SK-N-SH treated with all-trans-retinoic acid at 6 μM for 48 hours (cell line): ENCODE results near the gene TAF10.

Source experiments
- ATAC-seq: fragments of 200-7000 bp; cut with Tn5 transposase; 3 replicates; pipeline ENCODE4 v1.9.1; 2020; ENCODE audit warnings: mild to moderate bottlenecking, moderate library complexity
- ARNTL ChIP-seq: fragments of 450-650 bp; formaldehyde crosslinking; IDR thresholded peaks from 2 replicates; pipeline ENCODE4 v1.5.0; 2020; ENCODE audit warnings: low read depth, mild to moderate bottlenecking, moderate library complexity, borderline replicate concordance
- BACH2 ChIP-seq: fragments of 250-450 bp; sonication (Bioruptor Pico); IDR thresholded peaks from 2 replicates; pipeline ENCODE4 v1.9.0; 2021; ENCODE audit warnings: mild to moderate bottlenecking, borderline replicate concordance
- CSDC2 ChIP-seq: fragments of 250-450 bp; sonication (Bioruptor Pico); IDR thresholded peaks from 2 replicates; pipeline ENCODE4 v1.5.0; 2020; ENCODE audit warnings: mild to moderate bottlenecking, moderate library complexity
- GLIS3 ChIP-seq: fragments of 250-450 bp; sonication (Bioruptor Pico); IDR thresholded peaks from 2 replicates; pipeline ENCODE4 v1.5.0; 2020; ENCODE audit warnings: mild to moderate bottlenecking, moderate library complexity
- ISL1 ChIP-seq: fragments of 250-450 bp; sonication (Bioruptor Pico); IDR thresholded peaks from 2 replicates; pipeline ENCODE4 v2.1.2; 2022; ENCODE audit warnings: mild to moderate bottlenecking, moderate library complexity
- OSR1 ChIP-seq: fragments of 250-450 bp; sonication (Bioruptor Pico); IDR thresholded peaks from 2 replicates; pipeline ENCODE4 v1.8.0; 2022; ENCODE audit warnings: moderate library complexity, mild to moderate bottlenecking, inconsistent platforms
- RARB ChIP-seq: fragments of 250-450 bp; sonication (Bioruptor Pico); IDR thresholded peaks from 2 replicates; pipeline ENCODE4 v1.8.0; 2021; ENCODE audit warnings: mild to moderate bottlenecking, moderate library complexity
- SNAI2 ChIP-seq: fragments of 250-450 bp; sonication (Bioruptor Pico); IDR thresholded peaks from 2 replicates; pipeline ENCODE4 v1.5.0; 2020; ENCODE audit warnings: mild to moderate bottlenecking, moderate library complexity
- TCF4 ChIP-seq: fragments of 250-450 bp; sonication (Bioruptor Pico); IDR thresholded peaks from 2 replicates; pipeline ENCODE4 v1.8.0; 2021; ENCODE audit warnings: mild to moderate bottlenecking, moderate library complexity, borderline replicate concordance
- TOX ChIP-seq: fragments of 250-450 bp; sonication (Bioruptor Pico); IDR thresholded peaks from 2 replicates; pipeline ENCODE4 v1.8.0; 2021; ENCODE audit warnings: mild to moderate bottlenecking, moderate library complexity, borderline replicate concordance
- ZFP3 ChIP-seq: fragments of 250-450 bp; sonication (Bioruptor Pico); IDR thresholded peaks from 2 replicates; pipeline ENCODE4 v1.5.0; 2020; ENCODE audit warnings: mild to moderate bottlenecking, moderate library complexity
- ZFP30 ChIP-seq: fragments of 450-650 bp; formaldehyde crosslinking; IDR thresholded peaks from 2 replicates; pipeline ENCODE4 v1.5.0; 2022; ENCODE audit warnings: mild to moderate bottlenecking, moderate library complexity
- ZNF8 ChIP-seq: fragments of 450-650 bp; formaldehyde crosslinking; IDR thresholded peaks from 2 replicates; pipeline ENCODE4 v1.5.0; 2020; ENCODE audit warnings: mild to moderate bottlenecking, moderate library complexity
- TF ChIP-seq, protein P1 (sequence below): fragments of 250-450 bp; sonication (Bioruptor Pico); IDR thresholded peaks from 2 replicates; pipeline ENCODE4 v1.5.1; 2021; ENCODE audit warnings: mild to moderate bottlenecking, moderate library complexity
- TF ChIP-seq, protein P2 (sequence below): fragments of 250-450 bp; sonication (Bioruptor Pico); IDR thresholded peaks from 2 replicates; pipeline ENCODE4 v1.8.0; 2020; ENCODE audit warnings: mild to moderate bottlenecking, moderate library complexity, borderline replicate concordance
- TF ChIP-seq, protein P3 (sequence below): fragments of 250-450 bp; sonication (Bioruptor Pico); IDR thresholded peaks from 2 replicates; pipeline ENCODE4 v1.5.0; 2020; ENCODE audit warnings: mild to moderate bottlenecking, moderate library complexity
- TF ChIP-seq, protein P4 (sequence below): fragments of 250-450 bp; sonication (Bioruptor Pico); IDR thresholded peaks from 2 replicates; pipeline ENCODE4 v1.5.1; 2020; ENCODE audit warnings: low read depth, mild to moderate bottlenecking, moderate library complexity
- TF ChIP-seq, protein P5 (sequence below): fragments of 250-450 bp; sonication (Bioruptor Pico); IDR thresholded peaks from 2 replicates; pipeline ENCODE4 v1.8.0; 2021; ENCODE audit warnings: low read depth, mild to moderate bottlenecking, moderate library complexity, borderline replicate concordance

Gene TAF10

DNA sequence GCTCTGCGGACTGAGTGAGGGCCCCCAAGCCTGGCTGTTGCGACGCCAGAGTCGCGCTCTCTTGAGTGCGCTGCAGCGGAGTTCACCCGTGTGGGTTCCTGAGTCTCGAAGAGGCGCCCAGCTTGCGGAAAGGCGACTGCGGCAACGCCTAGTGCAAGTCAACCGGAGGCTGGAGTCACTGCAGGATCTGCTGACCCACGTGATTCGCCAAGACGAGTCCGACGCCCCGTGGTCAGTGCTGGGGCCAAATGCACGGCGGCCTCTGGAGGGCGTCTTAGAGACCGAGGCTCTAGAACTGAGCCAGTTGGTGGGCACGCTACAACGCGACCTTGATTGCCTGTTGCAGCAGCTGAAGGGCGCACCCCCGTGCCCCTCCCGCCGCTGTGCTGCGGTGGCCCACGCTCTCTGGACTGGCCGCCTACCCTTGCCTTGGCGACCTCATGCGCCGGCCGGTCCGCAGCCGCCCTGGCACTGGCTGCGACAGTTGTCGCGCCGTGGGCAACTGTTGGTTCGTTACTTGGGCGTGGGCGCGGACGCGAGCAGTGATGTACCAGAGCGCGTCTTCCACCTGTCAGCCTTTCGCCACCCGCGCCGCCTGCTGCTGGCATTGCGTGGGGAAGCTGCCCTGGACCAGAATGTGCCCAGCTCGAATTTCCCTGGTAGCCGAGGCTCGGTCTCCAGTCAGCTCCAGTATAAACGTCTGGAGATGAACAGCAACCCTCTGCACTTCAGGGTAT is 41.2 kb downstream of the TAF10 start:
- TF ChIP-seq OSR1 (CRISPR knock-in tag) (no peak), ZFP3 (CRISPR knock-in tag) (no peak), ISL1 (no peak), GLIS3 (CRISPR knock-in tag) (no peak), ARNTL (CRISPR knock-in tag) (no peak), BACH2 (CRISPR knock-in tag) (no peak), TOX (CRISPR knock-in tag) (no peak), ZFP30 (CRISPR knock-in tag) (no peak)
- TF ChIP-seq, protein P1, sequence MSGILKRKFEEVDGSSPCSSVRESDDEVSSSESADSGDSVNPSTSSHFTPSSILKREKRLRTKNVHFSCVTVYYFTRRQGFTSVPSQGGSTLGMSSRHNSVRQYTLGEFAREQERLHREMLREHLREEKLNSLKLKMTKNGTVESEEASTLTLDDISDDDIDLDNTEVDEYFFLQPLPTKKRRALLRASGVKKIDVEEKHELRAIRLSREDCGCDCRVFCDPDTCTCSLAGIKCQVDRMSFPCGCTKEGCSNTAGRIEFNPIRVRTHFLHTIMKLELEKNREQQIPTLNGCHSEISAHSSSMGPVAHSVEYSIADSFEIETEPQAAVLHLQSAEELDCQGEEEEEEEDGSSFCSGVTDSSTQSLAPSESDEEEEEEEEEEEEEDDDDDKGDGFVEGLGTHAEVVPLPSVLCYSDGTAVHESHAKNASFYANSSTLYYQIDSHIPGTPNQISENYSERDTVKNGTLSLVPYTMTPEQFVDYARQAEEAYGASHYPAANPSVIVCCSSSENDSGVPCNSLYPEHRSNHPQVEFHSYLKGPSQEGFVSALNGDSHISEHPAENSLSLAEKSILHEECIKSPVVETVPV (CRISPR knock-in tag) = no peak
- TF ChIP-seq, protein P2, sequence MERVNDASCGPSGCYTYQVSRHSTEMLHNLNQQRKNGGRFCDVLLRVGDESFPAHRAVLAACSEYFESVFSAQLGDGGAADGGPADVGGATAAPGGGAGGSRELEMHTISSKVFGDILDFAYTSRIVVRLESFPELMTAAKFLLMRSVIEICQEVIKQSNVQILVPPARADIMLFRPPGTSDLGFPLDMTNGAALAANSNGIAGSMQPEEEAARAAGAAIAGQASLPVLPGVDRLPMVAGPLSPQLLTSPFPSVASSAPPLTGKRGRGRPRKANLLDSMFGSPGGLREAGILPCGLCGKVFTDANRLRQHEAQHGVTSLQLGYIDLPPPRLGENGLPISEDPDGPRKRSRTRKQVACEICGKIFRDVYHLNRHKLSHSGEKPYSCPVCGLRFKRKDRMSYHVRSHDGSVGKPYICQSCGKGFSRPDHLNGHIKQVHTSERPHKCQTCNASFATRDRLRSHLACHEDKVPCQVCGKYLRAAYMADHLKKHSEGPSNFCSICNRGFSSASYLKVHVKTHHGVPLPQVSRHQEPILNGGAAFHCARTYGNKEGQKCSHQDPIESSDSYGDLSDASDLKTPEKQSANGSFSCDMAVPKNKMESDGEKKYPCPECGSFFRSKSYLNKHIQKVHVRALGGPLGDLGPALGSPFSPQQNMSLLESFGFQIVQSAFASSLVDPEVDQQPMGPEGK = no peak
- TF ChIP-seq, protein P3, sequence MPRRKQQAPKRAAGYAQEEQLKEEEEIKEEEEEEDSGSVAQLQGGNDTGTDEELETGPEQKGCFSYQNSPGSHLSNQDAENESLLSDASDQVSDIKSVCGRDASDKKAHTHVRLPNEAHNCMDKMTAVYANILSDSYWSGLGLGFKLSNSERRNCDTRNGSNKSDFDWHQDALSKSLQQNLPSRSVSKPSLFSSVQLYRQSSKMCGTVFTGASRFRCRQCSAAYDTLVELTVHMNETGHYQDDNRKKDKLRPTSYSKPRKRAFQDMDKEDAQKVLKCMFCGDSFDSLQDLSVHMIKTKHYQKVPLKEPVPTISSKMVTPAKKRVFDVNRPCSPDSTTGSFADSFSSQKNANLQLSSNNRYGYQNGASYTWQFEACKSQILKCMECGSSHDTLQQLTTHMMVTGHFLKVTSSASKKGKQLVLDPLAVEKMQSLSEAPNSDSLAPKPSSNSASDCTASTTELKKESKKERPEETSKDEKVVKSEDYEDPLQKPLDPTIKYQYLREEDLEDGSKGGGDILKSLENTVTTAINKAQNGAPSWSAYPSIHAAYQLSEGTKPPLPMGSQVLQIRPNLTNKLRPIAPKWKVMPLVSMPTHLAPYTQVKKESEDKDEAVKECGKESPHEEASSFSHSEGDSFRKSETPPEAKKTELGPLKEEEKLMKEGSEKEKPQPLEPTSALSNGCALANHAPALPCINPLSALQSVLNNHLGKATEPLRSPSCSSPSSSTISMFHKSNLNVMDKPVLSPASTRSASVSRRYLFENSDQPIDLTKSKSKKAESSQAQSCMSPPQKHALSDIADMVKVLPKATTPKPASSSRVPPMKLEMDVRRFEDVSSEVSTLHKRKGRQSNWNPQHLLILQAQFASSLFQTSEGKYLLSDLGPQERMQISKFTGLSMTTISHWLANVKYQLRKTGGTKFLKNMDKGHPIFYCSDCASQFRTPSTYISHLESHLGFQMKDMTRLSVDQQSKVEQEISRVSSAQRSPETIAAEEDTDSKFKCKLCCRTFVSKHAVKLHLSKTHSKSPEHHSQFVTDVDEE (CRISPR knock-in tag) = no peak
- TF ChIP-seq, protein P4, sequence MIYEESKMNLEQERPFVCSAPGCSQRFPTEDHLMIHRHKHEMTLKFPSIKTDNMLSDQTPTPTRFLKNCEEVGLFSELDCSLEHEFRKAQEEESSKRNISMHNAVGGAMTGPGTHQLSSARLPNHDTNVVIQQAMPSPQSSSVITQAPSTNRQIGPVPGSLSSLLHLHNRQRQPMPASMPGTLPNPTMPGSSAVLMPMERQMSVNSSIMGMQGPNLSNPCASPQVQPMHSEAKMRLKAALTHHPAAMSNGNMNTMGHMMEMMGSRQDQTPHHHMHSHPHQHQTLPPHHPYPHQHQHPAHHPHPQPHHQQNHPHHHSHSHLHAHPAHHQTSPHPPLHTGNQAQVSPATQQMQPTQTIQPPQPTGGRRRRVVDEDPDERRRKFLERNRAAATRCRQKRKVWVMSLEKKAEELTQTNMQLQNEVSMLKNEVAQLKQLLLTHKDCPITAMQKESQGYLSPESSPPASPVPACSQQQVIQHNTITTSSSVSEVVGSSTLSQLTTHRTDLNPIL (CRISPR knock-in tag) = no peak
- no peak for ATAC-seq

DNA sequence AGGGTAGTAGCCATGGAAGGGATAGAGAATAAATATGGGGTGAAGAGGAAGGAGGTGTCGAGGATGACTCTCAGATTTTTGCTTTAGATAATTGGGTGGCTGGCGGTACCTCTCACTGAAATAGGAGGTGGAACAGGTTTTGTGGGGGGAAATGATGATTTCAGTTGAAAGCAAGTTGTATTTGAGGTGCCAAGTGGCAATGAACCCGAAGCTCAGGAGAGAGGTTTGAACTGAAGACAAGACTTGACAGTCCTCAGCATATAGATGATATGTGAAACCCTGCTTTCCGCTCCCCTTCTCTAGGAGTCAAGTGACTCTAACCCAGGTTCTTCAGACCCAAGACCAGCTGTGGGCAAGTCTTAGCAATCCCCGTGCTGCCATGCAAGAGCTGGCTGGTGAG is 42.3 kb downstream of the TAF10 start:
- TF ChIP-seq ZFP30 (CRISPR knock-in tag) = no peak
- TF ChIP-seq, protein P2 = no peak
- TF ChIP-seq, protein P3 (CRISPR knock-in tag) = no peak
- no peak for TF ChIP-seq TOX (CRISPR knock-in tag)
- TF ChIP-seq, protein P5, sequence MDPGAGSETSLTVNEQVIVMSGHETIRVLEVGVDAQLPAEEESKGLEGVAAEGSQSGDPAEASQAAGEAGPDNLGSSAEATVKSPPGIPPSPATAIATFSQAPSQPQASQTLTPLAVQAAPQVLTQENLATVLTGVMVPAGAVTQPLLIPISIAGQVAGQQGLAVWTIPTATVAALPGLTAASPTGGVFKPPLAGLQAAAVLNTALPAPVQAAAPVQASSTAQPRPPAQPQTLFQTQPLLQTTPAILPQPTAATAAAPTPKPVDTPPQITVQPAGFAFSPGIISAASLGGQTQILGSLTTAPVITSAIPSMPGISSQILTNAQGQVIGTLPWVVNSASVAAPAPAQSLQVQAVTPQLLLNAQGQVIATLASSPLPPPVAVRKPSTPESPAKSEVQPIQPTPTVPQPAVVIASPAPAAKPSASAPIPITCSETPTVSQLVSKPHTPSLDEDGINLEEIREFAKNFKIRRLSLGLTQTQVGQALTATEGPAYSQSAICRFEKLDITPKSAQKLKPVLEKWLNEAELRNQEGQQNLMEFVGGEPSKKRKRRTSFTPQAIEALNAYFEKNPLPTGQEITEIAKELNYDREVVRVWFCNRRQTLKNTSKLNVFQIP (CRISPR knock-in tag) = no peak
- TF ChIP-seq RARB (CRISPR knock-in tag) = no peak
- TF ChIP-seq, protein P1 (CRISPR knock-in tag) = no peak
- TF ChIP-seq CSDC2 (CRISPR knock-in tag) = no peak
- no peak for TF ChIP-seq TCF4 (CRISPR knock-in tag)
- no peak for TF ChIP-seq ZNF8
- TF ChIP-seq GLIS3 (CRISPR knock-in tag) = no peak
- no peak for TF ChIP-seq SNAI2 (CRISPR knock-in tag)
- TF ChIP-seq, protein P4 (CRISPR knock-in tag) = no peak
- ATAC-seq = no peak
